Measurements from ENCODE around the gene MIS18A.

GRCh38 chr21:32309906-32310460 lies 31.1 kb upstream of the MIS18A start:
- TF ChIP-seq POLR2A (IDR thresholded peaks at IDR 0.05) (no peak), CTCF (IDR thresholded peaks at IDR 0.05) (no peak)
